CD14-positive monocyte (primary cell): ENCODE measurements around the gene S100A5. TPM values are rescaled to one million over a fixed set of nuclear protein-coding genes. Genes with fewer than 3 reads are reported as not detected.

Experiments
- DNase-seq, 3 donors: peaks; one replicate each; pipeline ENCODE4 v3.0.0-alpha.2; 2011 to 2022
- H2AFZ ChIP-seq: 2 replicates; pipeline ENCODE4 v1.6.0; 2012; ENCODE audit warnings: mild to moderate bottlenecking, low read depth, low read length, inconsistent platforms; ENCODE audit not compliant: insufficient read depth, poor library complexity, severe bottlenecking
- H3K27ac ChIP-seq, 2 donors: 1 replicate in 1 of 2; 2 replicates in 1 of 2; pipeline ENCODE4 v1.5.1; 2012 to 2013; ENCODE audit warnings: low read length in 2 of 2, control low read depth in 1 of 2, inconsistent platforms in 1 of 2, low read depth in 1 of 2, mild to moderate bottlenecking in 1 of 2
- H3K27me3 ChIP-seq, 2 donors: one replicate each; pipeline versions ENCODE4 v1.6.0 to v1.6.1; 2011 to 2013; ENCODE audit warnings: low read length in 2 of 2; ENCODE audit not compliant: control insufficient read depth in 2 of 2, insufficient read depth in 2 of 2
- H3K36me3 ChIP-seq, 2 donors: replicated peaks in 1 of 2; 1 replicate in 1 of 2; 2 replicates in 1 of 2; pipeline versions ENCODE4 v1.5.1 to v1.6.1; 2012 to 2013; ENCODE audit warnings: low read length in 2 of 2, control low read depth in 1 of 2, inconsistent platforms in 1 of 2, mild to moderate bottlenecking in 1 of 2; ENCODE audit not compliant: insufficient read depth in 2 of 2, control insufficient read depth in 1 of 2
- H3K4me1 ChIP-seq, 2 donors: 1 replicate in 1 of 2; 2 replicates in 1 of 2; pipeline versions ENCODE4 v1.5.1 to v1.6.1; 2012 to 2013; ENCODE audit warnings: low read length in 2 of 2, control low read depth in 1 of 2, inconsistent platforms in 1 of 2, mild to moderate bottlenecking in 1 of 2, moderate library complexity in 1 of 2; ENCODE audit not compliant: insufficient read depth in 2 of 2, control insufficient read depth in 1 of 2
- H3K4me2 ChIP-seq: replicated peaks from 2 replicates; pipeline ENCODE3; 2012; ENCODE audit warnings: low read length, moderate library complexity, mild to moderate bottlenecking; ENCODE audit not compliant: poor library complexity, severe bottlenecking; ENCODE audit errors: extremely low read depth
- H3K4me3 ChIP-seq, 3 experiments: fragments of 200-600 bp in 1 of 3; sonication (generic) in 1 of 3; replicated peaks in 1 of 3; 1 replicate in 2 of 3; 2 replicates in 1 of 3; pipeline ENCODE4 v1.5.1; 2011 to 2013; ENCODE audit warnings: low read length in 3 of 3, mild to moderate bottlenecking in 3 of 3, control low read depth in 2 of 3, low read depth in 2 of 3, inconsistent platforms in 1 of 3, moderate library complexity in 1 of 3
- H3K79me2 ChIP-seq: 2 replicates; pipeline ENCODE4 v1.6.0; 2012; ENCODE audit warnings: mild to moderate bottlenecking, control low read depth, inconsistent platforms, low read length, moderate library complexity; ENCODE audit not compliant: insufficient read depth
- H3K9ac ChIP-seq: 2 replicates; pipeline ENCODE4 v1.6.0; 2017; ENCODE audit warnings: low read length, mild to moderate bottlenecking; ENCODE audit not compliant: insufficient read depth, poor library complexity, severe bottlenecking
- H3K9me3 ChIP-seq, 2 donors: replicated peaks in 1 of 2; 1 replicate in 1 of 2; 2 replicates in 1 of 2; pipeline versions ENCODE4 v1.5.1 to v1.6.1; 2012 to 2013; ENCODE audit warnings: low read length in 2 of 2, control low read depth in 1 of 2; ENCODE audit not compliant: control insufficient read depth in 1 of 2, insufficient read depth in 1 of 2
- H4K20me1 ChIP-seq: 2 replicates; pipeline ENCODE4 v1.6.0; 2012; ENCODE audit warnings: mild to moderate bottlenecking, low read length, control low read depth, moderate library complexity; ENCODE audit not compliant: insufficient read depth
- H3K27ac Mint-ChIP-seq, 7 donors: one replicate each; pipeline ENCODE4 v1.8.0; 2020; ENCODE audit warnings: mild to moderate bottlenecking in 7 of 7, mixed read lengths in 7 of 7, moderate library complexity in 6 of 7, inconsistent platforms in 2 of 7
- H3K27me3 Mint-ChIP-seq, 3 donors: one replicate each; pipeline ENCODE4 v1.8.0; 2021 to 2022; ENCODE audit warnings: low read depth in 3 of 3, mild to moderate bottlenecking in 3 of 3, mixed read lengths in 3 of 3, moderate library complexity in 3 of 3, inconsistent platforms in 1 of 3
- H3K36me3 Mint-ChIP-seq, 2 donors: one replicate each; pipeline ENCODE4 v1.8.0; 2020; ENCODE audit warnings: mixed read lengths in 2 of 2, inconsistent platforms in 1 of 2, mild to moderate bottlenecking in 1 of 2
- H3K4me1 Mint-ChIP-seq: one replicate; pipeline ENCODE4 v1.8.0; 2020; ENCODE audit warnings: mild to moderate bottlenecking, mixed read lengths
- H3K4me3 Mint-ChIP-seq, 2 donors: one replicate each; pipeline ENCODE4 v1.8.0; 2020; ENCODE audit warnings: mild to moderate bottlenecking in 2 of 2, mixed read lengths in 2 of 2, moderate library complexity in 1 of 2
- H3K9me3 Mint-ChIP-seq, 7 donors: one replicate each; pipeline ENCODE4 v1.8.0; 2020 to 2022; ENCODE audit warnings: mixed read lengths in 7 of 7, mild to moderate bottlenecking in 6 of 7, moderate library complexity in 6 of 7, inconsistent platforms in 2 of 7
- whole genome bisulfite sequencing: methylation state at CpG from one replicate; pipeline ENCODE4 v1.1.5; 2013; ENCODE audit warnings: missing lambda C conversion rate; ENCODE audit not compliant: insufficient coverage; 5-methylcytosine and 5-hydroxymethylcytosine counted together
- intact Hi-C, 2 donors: fragments of 100-400 bp; cut with micrococcal nuclease; formaldehyde crosslinking; loops; one replicate each; pipeline versions ENCODE4 v1.15.0 to v1.15.1; 2023
- polyA plus RNA-seq, 3 donors: library from polyadenylated mRNA; depleted of rRNA in 1 of 3; unstranded in 2 of 3; stranded (reverse) in 1 of 3; fragments of 300-500 nt in 2 of 3; fragments of >200 nt in 1 of 3; fragmentation: Illumina TruSeq in 2 of 3; gene quantifications; 1 replicate in 2 of 3; 2 replicates in 1 of 3; pipeline ENCODE4 v1.2.3, GENCODE V29; 2012 to 2021
- TF ChIP-seq, protein P1 (sequence below): fragments of 200-600 bp; IDR thresholded peaks from one replicate; pipeline ENCODE4 v1.8.0; 2022; ENCODE audit warnings: antibody characterized with exemption, mild to moderate bottlenecking

The S100A5 gene
- polyA plus RNA-seq, 3 donors: 1.4 to 2.1 TPM; not detected in 1

DNA sequence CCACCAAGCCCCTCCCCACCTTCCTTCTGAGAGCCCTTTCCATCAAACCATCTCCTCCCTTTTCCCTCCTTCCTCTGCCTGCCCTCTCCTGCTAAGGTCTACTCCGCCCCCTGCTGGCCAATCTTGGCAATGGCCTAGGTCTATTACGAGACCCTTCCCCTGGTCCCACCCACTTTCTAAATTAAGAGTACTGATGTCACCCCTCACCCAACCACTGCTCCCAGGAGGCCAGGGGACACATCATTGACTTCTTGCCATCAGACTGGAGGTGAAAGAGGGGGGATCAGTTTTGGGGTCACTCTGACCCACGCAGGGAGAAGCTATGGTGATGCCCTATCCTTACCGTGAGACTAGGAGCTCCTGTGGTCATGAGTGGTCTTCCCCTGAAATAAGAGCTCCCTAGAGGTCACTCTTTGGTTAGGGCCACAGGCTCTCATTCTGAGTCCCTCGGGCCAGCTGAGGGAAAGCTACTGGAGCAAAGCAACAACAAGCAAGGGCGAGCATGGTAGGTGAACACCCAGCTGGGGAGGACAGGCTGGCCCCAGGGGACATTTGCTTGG is 45.7 kb downstream of the S100A5 start:
- Mint-ChIP-seq H3K9me3 (no peaks in the 10 kb centered on the region), H3K4me1 (peaks cover 12% of the 10 kb centered on the region), H3K36me3 (no peaks in the 10 kb centered on the region), H3K27ac (peak overlapping the region in 2 of 7 donors; percentile 70 to 74), H3K4me3 (no peak overlapping the region), H3K27me3 (peaks cover 4 to 10% (median 8%) of the 10 kb centered on the region in 3 donors)
- WGBS: 52% methylated on average over 6 of the region's 6 CpGs
- Histone ChIP-seq H3K27ac (no peak overlapping the region), H3K79me2 (no peaks in the 10 kb centered on the region), H3K4me1 (peaks cover 13 to 15% of the 10 kb centered on the region in 2 donors), H4K20me1 (no peaks in the 10 kb centered on the region), H3K27me3 (no peaks in the 10 kb centered on the region), H3K9ac (no peak overlapping the region), H3K4me2 (no peak overlapping the region), H3K36me3 (no peaks in the 10 kb centered on the region), H3K9me3 (no peaks in the 10 kb centered on the region), H2AFZ (no peak overlapping the region), H3K4me3 (no peak overlapping the region)
- intact Hi-C loops: loop anchor here (1.0 to 10.0 kb wide), 4 partner anchors 80 to 143 kb away; partner anchors contain the start of gene S100A7A (in 1 of the 2)
- TF ChIP-seq, protein P1, sequence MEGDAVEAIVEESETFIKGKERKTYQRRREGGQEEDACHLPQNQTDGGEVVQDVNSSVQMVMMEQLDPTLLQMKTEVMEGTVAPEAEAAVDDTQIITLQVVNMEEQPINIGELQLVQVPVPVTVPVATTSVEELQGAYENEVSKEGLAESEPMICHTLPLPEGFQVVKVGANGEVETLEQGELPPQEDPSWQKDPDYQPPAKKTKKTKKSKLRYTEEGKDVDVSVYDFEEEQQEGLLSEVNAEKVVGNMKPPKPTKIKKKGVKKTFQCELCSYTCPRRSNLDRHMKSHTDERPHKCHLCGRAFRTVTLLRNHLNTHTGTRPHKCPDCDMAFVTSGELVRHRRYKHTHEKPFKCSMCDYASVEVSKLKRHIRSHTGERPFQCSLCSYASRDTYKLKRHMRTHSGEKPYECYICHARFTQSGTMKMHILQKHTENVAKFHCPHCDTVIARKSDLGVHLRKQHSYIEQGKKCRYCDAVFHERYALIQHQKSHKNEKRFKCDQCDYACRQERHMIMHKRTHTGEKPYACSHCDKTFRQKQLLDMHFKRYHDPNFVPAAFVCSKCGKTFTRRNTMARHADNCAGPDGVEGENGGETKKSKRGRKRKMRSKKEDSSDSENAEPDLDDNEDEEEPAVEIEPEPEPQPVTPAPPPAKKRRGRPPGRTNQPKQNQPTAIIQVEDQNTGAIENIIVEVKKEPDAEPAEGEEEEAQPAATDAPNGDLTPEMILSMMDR: peak; percentile 99
- peak; percentile 62 to 73 (median 69) for DNase-seq

DNA sequence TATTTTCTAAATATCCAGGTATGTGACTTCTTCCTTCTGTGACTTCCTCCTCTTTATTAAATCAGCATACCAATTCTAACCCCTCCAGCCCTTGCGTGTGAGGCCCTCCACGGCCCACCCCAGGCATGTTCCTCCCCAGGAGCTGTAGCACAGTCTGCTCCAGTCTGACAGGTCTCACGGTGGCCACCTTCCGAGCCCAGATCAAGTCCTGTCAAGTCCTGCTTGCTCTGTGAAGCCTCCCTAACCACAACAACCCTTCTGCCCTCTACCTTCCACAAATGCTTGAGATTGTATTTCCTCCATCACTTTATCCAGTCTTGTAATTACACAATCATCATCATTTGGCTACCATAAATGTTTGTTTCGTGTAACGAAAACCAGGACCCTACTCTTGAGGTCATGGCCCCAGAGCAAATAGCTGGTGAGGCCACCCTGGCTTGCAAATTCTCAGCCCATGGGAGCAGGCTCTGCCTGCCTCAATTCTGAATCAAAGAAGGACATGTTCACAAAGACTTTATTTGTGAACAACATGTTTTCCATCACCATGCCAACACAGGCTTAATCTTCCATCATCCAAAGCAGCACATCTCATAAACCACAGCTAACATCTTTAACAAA is 47.3 kb downstream of the S100A5 start:
- no peaks in the 10 kb centered on the region for H3K36me3 ChIP-seq
- WGBS: 77% methylated on average over 6 of the region's 6 CpGs
- Mint-ChIP-seq H3K4me3 (no peak overlapping the region), H3K36me3 (no peaks in the 10 kb centered on the region), H3K4me1 (peaks cover 12% of the 10 kb centered on the region), H3K27me3 (peaks cover under 1 to 7% (median 4%) of the 10 kb centered on the region in 3 donors), H3K9me3 (peaks cover 0 to 2% (median 0%) of the 10 kb centered on the region in 7 donors), H3K27ac (peak overlapping the region in 2 of 7 donors; percentile 1 to 51)
- no peak for DNase-seq
- H3K9me3 ChIP-seq: no peaks in the 10 kb centered on the region
- no peak overlapping the region for H3K27ac ChIP-seq
- H3K79me2 ChIP-seq: no peaks in the 10 kb centered on the region
- no peak overlapping the region for H3K4me3 ChIP-seq
- no peaks in the 10 kb centered on the region for H3K27me3 ChIP-seq
- TF ChIP-seq, protein P1: no peak
- peaks cover 13 to 17% of the 10 kb centered on the region in 2 donors for H3K4me1 ChIP-seq
- H4K20me1 ChIP-seq: no peaks in the 10 kb centered on the region
- no peak overlapping the region for H2AFZ ChIP-seq
- no peak overlapping the region for H3K9ac ChIP-seq
- H3K4me2 ChIP-seq: no peak overlapping the region
- intact Hi-C loops: loop anchor here in 1 of 2 donors (10.0 kb wide), 1 partner anchor 79 kb away; the partner anchor contains the start of gene S100A7A
